Measurements from ENCODE around the gene AJM1.
A peak's percentile ranks its signal among the peaks of the same experiment; 100 is the strongest.
"Not testable (repeated sequence)": the region's sequence is repeated elsewhere in the genome, so short reads cannot be mapped to it uniquely, and the experiment has no call there.

AJM1 gene

DNA sequence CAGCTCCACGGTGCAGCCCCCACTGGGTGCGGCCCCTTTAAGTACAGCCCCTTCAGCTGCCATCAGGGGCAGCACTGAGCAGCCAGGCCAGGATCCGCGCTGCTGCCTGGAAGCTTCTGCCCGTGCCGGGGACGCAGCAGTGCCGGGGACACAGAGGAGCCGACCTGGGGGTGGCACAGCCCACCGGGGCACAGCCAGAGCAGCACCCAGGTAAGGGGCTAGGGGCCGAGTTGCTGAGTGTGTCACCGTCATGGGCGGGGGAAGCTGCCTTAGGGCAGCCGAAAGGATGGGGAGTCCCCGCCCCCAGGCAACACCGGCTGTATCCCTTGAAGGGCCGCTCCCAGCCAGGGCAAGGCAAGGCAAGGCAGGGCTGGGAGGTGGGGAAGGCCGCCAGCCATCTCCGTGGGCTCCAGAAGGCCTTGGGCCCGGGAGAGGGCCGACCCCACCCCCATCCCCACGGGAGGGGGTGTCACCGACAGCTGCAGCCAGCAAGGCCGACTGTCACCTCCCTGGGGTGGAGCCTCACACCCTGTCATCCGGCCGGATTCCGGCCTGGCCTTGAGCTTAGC, at the start of gene AJM1:
TSS of gene AJM1 (plus strand) at position 99 of the 569 bp plus-strand sequence. CDS start 1,937 bp downstream, outside the sequence.
- peak within 1 kb of the TSS; percentile 78 for H3K4me3 Mint-ChIP-seq

DNA sequence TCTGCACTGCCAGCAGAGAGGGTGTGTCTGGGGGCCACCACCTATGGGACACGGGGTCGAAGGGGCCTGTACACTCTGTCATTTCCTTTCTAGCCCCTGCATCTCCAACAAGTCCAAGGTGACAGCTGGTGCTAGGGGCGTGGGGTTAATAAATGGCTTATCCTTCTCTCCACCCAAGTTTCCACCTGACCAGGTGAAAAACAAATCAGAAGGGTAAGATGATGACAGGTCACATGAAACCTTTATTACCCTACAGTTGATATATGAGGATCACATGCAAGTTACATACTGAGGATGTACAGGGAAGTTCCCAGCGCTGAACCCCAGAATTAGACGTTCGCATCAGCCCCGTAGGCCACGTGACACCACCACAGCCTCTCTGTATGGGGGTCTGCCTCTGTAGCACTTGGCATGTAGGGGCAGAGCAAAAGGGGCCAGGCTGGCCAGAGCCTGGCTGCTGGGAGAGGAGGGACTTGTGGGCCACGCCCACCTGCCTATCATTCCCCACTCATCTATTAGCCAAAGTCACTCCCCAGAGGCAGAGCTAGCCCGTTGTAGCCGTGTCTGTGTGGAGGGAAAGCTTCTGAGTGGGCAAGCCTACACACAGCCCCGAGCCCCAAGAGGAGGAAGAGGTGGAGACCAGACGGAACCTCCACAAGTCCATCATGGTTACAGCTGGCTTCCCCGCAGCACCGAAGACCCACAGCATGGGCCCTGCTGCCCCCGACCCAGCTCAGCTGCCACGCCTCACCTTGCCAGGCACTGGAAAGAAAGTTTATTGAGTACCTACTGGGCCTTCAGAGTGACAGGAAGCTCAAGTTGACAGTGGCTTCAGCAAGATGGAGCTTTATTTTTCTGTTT, 49.0 kb upstream of the AJM1 start:
- intact Hi-C loops (cut with micrococcal nuclease) = loop anchor here (5.0 kb wide), 1 partner anchor 54 kb away; the partner anchor contains the start of gene PHPT1
- H3K36me3 Mint-ChIP-seq (ENCODE audit: low read depth) = peaks cover 31% of the 10 kb centered on the region
- H3K27ac Mint-ChIP-seq = no peak overlapping the region
- H3K27me3 Mint-ChIP-seq = peaks cover 29% of the 10 kb centered on the region
- H3K4me1 Mint-ChIP-seq (ENCODE audit: low read depth) = peaks cover 21% of the 10 kb centered on the region
- H3K9me3 Mint-ChIP-seq = no peaks in the 10 kb centered on the region
- no peak overlapping the region for H3K4me3 Mint-ChIP-seq

More for the DNA sequence above, at the start of gene AJM1:
- Mint-ChIP-seq H3K4me1 (ENCODE audit: low read depth) (peaks cover 48% of the 10 kb centered on the region), H3K36me3 (ENCODE audit: low read depth) (peaks cover 46% of the 10 kb centered on the region), H3K27me3 (peaks cover 37% of the 10 kb centered on the region)
- H3K9me3 Mint-ChIP-seq; H3K27ac Mint-ChIP-seq; intact Hi-C loops (cut with micrococcal nuclease): not testable (repeated sequence)

DNA sequence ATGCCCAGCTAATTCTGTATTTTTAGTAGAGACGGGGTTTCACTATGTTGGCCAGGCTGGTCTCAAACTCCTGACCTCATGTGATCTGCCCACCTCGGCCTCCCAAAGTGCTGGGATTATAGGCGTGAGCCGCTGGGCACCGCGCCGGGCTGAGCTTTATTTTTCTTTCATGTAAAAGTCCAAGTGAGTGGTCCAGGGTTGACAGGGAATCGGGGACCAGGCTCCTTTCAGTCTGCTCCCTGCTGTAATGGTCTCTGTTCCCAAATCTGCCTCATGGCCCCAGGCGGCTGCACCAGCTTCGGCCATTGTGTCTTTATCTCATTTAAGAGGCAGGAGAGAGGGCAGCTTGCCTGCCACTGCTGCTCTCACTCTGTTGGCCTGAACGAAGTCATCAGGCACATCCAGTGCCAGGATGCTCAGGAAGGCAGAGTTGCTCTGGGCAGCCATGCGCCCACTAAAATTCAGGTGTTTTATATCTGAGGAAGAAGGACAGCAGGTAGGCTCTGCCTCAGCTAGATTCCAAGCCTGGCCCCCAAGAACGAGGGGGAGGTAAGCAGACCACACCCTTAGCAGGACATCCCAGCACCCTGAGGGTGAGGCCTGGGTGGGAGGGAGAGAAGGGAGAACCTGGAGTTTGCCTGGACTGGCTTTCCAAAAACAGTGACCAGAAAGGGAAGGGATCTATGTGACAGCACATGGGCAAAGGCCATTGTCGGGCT, 47.8 kb upstream of the AJM1 start:
- Mint-ChIP-seq H3K27me3 (peaks cover 38% of the 10 kb centered on the region), H3K27ac (no peak overlapping the region), H3K9me3 (no peaks in the 10 kb centered on the region), H3K36me3 (ENCODE audit: low read depth) (peaks cover 31% of the 10 kb centered on the region), H3K4me3 (no peak overlapping the region), H3K4me1 (ENCODE audit: low read depth) (peaks cover 24% of the 10 kb centered on the region)
- intact Hi-C loops (cut with micrococcal nuclease) = loop anchor here (5.0 kb wide), 1 partner anchor 53 kb away; the partner anchor contains the start of gene PHPT1

DNA sequence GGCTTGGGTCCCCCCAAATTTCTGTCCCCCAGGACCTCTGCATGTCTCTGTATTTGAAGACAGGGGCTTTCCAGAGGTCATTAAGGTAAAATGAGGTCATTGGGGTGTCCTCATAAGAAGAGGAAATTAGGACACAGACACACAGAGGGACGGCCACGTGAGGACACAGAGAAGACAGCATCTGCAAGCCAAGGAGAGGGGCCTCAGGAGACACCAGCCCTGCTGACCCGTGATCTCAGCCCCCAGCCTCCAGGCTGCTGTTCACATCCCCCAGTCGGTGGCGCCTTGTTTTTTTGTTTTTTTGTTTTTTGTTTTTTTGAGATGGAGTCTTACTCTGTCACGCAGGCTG, 47.3 kb upstream of the AJM1 start:
- peaks cover 29% of the 10 kb centered on the region for H3K4me1 Mint-ChIP-seq (ENCODE audit: low read depth)
- no peak overlapping the region for H3K4me3 Mint-ChIP-seq
- peaks cover 44% of the 10 kb centered on the region for H3K27me3 Mint-ChIP-seq
- H3K36me3 Mint-ChIP-seq (ENCODE audit: low read depth) = peaks cover 31% of the 10 kb centered on the region
- intact Hi-C loops (cut with micrococcal nuclease) = loop anchor here (5.0 kb wide), 1 partner anchor 52 kb away; the partner anchor contains the start of gene PHPT1
- no peak overlapping the region for H3K27ac Mint-ChIP-seq
- H3K9me3 Mint-ChIP-seq = no peaks in the 10 kb centered on the region

DNA sequence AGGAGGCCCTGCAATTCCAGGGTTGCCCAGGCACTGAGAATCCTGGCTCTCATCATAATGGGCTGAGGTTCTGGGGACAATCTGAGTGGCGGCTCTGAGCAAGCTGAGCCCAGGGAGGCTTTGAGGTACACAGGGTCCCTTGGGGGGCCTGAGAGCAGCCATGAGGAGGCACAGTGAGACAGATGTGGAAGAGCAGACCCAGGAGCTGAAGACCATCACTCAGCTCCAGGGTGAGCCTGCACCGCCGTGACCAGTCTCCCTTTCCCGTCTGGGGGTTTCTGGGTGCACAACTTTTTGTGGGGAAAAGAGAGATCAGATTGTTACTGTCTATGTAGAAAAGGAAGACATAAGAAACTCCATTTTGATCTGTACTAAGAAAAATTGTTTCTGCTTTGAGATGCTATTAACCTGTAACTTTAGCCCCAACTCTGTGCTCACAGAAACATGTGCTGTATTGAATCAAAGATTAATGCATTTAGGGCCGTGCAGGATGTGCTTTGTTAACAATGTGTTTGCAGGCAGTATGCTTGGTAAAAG, 46.0 kb upstream of the AJM1 start, which contains the start of gene CCDC183:
TSS of gene CCDC183 (plus strand) at position 101 of the 537 bp plus-strand sequence. CDS start at position 161, 60 bp downstream.
- no peak within 1 kb of the TSS for H3K27ac Mint-ChIP-seq

DNA sequence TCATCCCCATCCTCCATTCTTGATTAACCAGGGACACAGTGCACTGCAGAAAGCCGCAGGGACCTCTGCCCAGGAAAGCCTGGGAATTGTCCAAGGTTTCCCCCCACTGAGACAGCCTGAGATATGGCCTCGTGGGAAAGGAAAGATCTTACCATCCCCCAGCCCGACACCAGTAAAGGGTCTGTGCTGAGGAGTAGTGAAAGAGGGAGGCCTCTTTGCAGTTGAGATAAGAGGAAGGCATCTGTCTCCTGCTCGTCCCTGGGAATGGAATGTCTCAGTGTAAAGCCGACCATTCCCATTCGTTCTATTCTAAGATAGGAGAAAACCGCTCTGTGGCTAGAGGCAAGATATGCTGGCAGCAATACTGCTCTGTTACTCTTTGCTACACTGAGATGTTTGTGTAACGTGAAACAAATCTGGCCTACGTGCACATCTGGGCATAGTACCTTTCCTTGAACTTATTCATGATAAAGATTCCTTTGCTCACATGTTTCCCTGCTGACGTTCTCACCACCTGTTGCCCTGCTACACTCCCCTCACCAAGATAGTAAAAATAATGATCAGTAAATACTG, 45.4 kb upstream of the AJM1 start:
- peaks cover 26% of the 10 kb centered on the region for H3K36me3 Mint-ChIP-seq (ENCODE audit: low read depth)
- intact Hi-C loops (cut with micrococcal nuclease); H3K4me3 Mint-ChIP-seq; H3K9me3 Mint-ChIP-seq; H3K27ac Mint-ChIP-seq: not testable (repeated sequence)
- H3K27me3 Mint-ChIP-seq = peaks cover 62% of the 10 kb centered on the region
- H3K4me1 Mint-ChIP-seq (ENCODE audit: low read depth) = peaks cover 42% of the 10 kb centered on the region

More for the DNA sequence above, 46.0 kb upstream of the AJM1 start, which contains the start of gene CCDC183:
- no peaks in the 10 kb centered on the region for H3K9me3 Mint-ChIP-seq
- H3K27me3 Mint-ChIP-seq = peaks cover 56% of the 10 kb centered on the region
- intact Hi-C loops (cut with micrococcal nuclease) = no loop called here
- H3K36me3 Mint-ChIP-seq (ENCODE audit: low read depth) = peaks cover 29% of the 10 kb centered on the region
- H3K4me1 Mint-ChIP-seq (ENCODE audit: low read depth) = peaks cover 41% of the 10 kb centered on the region
- H3K4me3 Mint-ChIP-seq = no peak within 1 kb of the TSS

DNA sequence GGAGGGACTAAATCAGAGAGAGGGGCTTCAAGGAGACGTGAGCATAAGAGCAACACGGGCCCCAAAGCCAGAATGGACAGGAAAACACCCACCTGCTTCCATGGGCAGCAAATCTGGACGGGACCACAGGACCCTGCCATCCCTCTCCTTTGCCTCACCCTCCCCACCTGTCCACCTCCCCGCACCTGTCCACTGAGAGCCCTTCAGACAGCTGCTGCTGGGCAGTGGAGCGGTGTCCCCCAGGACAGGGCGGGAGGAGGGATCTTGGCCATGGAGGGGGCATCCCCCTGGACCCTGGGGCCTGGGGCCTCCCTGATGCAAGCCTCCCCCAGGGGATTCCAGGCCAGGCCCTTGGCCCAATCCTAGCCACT, 43.6 kb upstream of the AJM1 start:
- peaks cover 74% of the 10 kb centered on the region for H3K27me3 Mint-ChIP-seq
- intact Hi-C loops (cut with micrococcal nuclease) = no loop called here
- no peaks in the 10 kb centered on the region for H3K9me3 Mint-ChIP-seq
- no peak overlapping the region for H3K27ac Mint-ChIP-seq
- H3K4me1 Mint-ChIP-seq (ENCODE audit: low read depth) = peaks cover 36% of the 10 kb centered on the region
- H3K36me3 Mint-ChIP-seq (ENCODE audit: low read depth) = peaks cover 13% of the 10 kb centered on the region
- H3K4me3 Mint-ChIP-seq = no peak overlapping the region

DNA sequence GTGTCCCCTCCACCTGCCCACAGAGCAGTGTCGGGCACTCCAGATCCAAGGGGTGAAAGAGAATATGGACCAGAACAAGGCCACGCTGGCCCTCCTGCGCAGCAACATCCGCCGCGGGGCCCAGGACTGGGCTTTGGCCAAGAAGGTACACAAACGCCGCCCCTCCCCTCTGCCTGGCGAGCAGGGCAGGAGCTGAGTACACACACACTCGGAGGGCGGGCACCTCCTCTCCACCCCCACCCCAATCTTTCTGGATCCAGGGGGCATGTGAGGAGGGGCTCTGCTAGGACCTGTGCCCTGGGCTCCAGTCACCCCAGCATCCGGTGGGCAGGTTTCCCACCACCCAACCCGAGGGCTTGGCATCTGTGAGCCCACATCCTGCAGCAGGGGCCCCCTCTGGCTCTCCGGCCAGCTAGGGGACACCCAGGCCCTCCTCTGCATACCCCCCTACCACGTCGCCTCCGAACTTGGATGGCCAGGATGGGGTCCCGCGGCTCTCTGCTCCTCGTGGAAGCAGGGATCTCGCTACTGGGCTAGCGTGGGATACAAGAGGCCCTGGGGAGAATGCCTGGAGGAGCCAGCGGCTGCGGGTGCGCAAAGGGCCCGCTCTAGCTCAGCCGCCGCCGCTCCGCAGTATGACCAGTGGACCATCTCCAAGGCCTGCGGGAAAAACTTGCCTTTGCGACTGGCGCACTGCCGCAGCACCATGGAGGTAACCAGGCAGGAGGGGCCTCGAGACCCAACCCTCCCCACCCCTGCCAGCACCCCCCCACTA, 43.0 kb upstream of the AJM1 start:
- peak overlapping the region; percentile 67 for H3K4me3 Mint-ChIP-seq
- peaks cover 78% of the 10 kb centered on the region for H3K27me3 Mint-ChIP-seq
- intact Hi-C loops (cut with micrococcal nuclease) = no loop called here
- H3K27ac Mint-ChIP-seq = no peak overlapping the region
- peaks cover 36% of the 10 kb centered on the region for H3K4me1 Mint-ChIP-seq (ENCODE audit: low read depth)
- no peaks in the 10 kb centered on the region for H3K9me3 Mint-ChIP-seq
- H3K36me3 Mint-ChIP-seq (ENCODE audit: low read depth) = peaks cover 15% of the 10 kb centered on the region

DNA sequence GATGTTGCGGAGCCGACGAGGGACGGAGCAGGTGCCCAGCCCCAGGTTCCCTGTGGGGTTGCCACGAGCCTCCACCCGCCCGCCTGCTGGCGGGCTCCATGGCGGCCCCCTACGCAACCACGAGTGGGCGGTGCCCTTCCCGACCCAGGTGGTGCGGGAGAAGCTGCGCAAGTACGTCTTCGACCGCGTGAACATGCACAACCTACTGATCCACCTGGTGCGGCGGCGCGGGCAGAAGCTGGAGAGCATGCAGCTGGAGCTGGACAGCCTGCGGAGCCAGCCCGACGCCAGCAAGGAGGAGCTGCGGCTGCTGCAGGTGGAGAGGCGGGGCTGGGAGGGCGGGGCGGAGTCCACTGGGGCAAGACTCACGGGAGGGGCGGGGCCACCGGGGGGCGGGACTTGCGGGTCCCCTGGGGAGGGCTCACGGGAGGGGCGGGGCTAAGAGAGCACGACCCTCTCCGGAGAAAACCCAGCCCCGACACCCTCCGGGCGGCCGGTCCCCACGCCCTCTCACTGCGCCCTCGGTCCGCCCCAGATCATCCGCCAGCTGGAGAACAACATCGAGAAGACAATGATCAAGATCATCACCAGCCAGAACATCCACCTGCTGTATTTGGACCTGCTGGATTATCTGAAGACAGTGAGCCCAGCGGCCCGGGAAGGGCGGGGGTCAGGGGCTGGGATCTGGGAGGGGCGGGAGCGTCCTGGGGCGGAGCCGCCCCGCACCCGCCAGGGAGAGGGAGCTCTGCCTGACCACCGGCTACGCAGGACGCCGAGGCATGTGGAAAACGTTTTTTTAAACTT, 42.2 kb upstream of the AJM1 start:
- H3K27ac Mint-ChIP-seq = no peak overlapping the region
- intact Hi-C loops (cut with micrococcal nuclease) = no loop called here
- peaks cover 18% of the 10 kb centered on the region for H3K36me3 Mint-ChIP-seq (ENCODE audit: low read depth)
- peaks cover 78% of the 10 kb centered on the region for H3K27me3 Mint-ChIP-seq
- peak overlapping the region; percentile 67 for H3K4me3 Mint-ChIP-seq
- H3K9me3 Mint-ChIP-seq = no peaks in the 10 kb centered on the region
- peaks cover 28% of the 10 kb centered on the region for H3K4me1 Mint-ChIP-seq (ENCODE audit: low read depth)

DNA sequence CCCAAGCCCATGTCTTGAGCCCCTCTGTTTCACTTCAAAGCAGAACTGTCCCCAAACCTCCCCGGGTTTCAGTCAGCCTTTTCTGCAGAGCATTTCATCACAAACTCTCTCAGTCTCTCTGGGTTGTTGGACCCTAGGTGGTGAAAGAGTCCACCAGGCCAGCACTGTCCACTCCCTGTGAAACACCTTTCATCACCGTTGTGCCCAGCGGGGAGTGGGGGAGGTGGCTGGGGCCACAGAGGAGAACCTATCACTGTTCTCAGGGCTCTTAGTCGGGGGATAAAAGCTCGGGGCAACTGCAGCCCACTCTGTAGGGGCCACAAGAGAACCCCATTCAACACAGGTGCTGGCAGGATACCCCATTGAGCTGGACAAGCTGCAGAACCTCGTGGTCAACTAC, 40.0 kb upstream of the AJM1 start:
- Mint-ChIP-seq H3K4me3 (no peak overlapping the region), H3K27ac (no peak overlapping the region), H3K9me3 (no peaks in the 10 kb centered on the region), H3K27me3 (peaks cover 60% of the 10 kb centered on the region), H3K36me3 (ENCODE audit: low read depth) (peaks cover 30% of the 10 kb centered on the region), H3K4me1 (ENCODE audit: low read depth) (peaks cover 38% of the 10 kb centered on the region)
- intact Hi-C loops (cut with micrococcal nuclease) = no loop called here

DNA sequence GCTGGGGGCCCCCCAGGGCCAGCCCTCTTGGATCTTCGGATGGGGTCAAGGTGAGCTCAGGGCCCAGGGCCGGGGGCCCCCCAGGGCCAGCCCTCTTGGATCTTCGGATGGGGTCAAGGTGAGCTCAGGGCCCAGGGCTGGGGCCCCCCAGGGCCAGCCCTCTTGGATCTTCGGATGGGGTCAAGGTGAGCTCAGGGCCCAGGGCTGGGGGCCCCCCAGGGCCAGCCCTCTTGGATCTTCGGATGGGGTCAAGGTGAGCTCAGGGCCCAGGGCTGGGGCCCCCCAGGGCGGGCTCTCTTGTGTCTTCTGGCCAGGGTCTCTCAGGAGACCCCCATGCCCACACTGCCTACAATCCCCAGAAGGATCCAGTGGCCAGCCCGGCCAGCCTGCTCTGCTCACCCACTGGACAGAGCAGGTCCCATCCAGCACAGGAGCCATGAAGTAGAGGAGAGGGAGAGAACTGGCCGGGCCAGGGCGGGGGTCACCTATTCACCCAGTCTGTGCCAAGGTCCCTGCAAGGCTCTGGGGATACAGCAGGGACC, 39.2 kb upstream of the AJM1 start:
- H3K4me3 Mint-ChIP-seq; intact Hi-C loops (cut with micrococcal nuclease); H3K9me3 Mint-ChIP-seq; H3K27ac Mint-ChIP-seq: not testable (repeated sequence)
- peaks cover 38% of the 10 kb centered on the region for H3K4me1 Mint-ChIP-seq (ENCODE audit: low read depth)
- H3K36me3 Mint-ChIP-seq (ENCODE audit: low read depth) = peaks cover 33% of the 10 kb centered on the region
- H3K27me3 Mint-ChIP-seq = peaks cover 53% of the 10 kb centered on the region
